ENCODE data around the gene LRCH1.
A peak's percentile ranks its signal among the peaks of the same experiment; 100 is the strongest.

Gene LRCH1

DNA sequence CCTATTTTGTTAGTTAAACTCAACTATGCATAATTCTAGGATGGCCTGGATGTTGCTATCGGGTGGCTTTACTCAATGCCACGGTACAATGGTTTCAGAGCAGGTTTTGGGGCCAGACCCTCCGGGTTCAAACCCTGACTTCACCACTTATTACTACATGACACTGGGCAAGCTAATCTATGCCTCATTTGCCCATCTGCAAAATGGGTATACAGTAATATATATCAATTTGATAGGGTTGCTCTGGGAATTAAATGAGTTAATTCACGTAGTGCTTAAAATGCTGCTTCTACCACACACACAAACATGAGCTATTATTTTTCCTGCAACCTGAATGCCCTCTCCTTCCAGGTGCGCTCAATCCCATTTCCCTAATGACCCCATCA, 243.2 kb downstream of the LRCH1 start:
- H3K4me1 ChIP-seq (ENCODE audit: control insufficient read depth, insufficient read depth, low read length): peaks cover 12% of the 10 kb centered on the region
- H3K9ac ChIP-seq (ENCODE audit: low read depth, low read length): peak overlapping the region; percentile 92

DNA sequence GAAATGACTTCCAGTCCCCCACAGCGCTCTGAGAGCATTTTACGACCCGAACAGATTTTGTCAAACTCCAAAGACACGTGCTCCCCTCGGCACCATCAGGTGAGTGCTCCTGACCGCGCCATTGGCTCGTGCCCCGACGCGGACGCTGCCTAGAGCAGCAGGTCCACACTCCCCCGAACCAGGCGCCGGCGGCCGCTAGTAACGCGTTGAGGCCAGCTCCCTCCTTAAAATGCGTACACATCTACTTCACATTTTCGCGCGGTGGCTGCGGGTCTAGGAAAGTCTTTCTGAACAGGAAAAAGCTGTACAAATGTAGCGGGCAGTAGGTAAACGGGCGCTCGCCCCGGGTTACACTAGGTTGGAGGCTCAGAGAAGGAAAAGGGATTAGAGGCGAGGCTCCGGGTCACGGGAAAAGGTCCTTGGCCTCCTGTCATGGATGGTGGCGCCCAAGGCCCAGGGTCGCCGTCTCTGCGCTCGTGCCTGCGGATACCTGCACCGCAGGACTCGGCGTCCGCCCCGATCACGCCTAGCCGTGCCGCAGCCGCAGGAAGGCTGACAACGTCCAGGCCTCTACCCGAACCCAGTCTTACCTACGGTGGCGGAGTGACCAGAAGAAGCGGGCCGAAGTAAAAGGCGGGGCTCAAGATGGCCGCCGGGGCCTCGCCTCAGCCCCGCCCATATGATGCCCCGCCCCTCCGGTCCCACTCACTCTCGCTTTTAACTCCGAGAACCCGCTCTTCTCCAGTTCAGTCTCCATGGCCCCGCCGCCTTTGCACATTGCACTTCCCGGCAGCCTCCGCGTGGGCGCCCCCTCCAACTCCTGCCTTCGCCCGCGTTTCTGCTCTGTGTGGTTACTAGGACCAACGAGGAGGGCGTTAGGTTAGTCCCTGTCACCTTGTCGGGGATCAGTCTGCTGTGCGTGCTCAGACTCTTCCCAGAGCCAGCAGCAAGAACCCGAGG, 243.8 kb downstream of the LRCH1 start, which contains the start of gene ESD:
TSS of gene ESD (minus strand) at position 647 of the 960 bp plus-strand sequence. CDS start 5,748 bp downstream, outside the sequence.
- no peaks in the 10 kb centered on the region for H3K27me3 ChIP-seq (ENCODE audit: control insufficient read depth, insufficient read depth, low read length)
- peak within 1 kb of the TSS; percentile 92 for H3K9ac ChIP-seq (ENCODE audit: low read depth, low read length)
- H3K4me3 ChIP-seq (ENCODE audit: low read depth, low read length): peak within 1 kb of the TSS; percentile 90
- H3K9me3 ChIP-seq (ENCODE audit: control insufficient read depth, insufficient read depth, low read length): no peaks in the 10 kb centered on the region
- no peaks in the 10 kb centered on the region for H3K36me3 ChIP-seq (ENCODE audit: control insufficient read depth, insufficient read depth, low read length)
- H3K4me1 ChIP-seq (ENCODE audit: control insufficient read depth, insufficient read depth, low read length): peaks cover 12% of the 10 kb centered on the region

More for the DNA sequence above, 243.2 kb downstream of the LRCH1 start:
- Histone ChIP-seq H3K36me3 (ENCODE audit: control insufficient read depth, insufficient read depth, low read length) (no peaks in the 10 kb centered on the region), H3K9me3 (ENCODE audit: control insufficient read depth, insufficient read depth, low read length) (no peaks in the 10 kb centered on the region), H3K27me3 (ENCODE audit: control insufficient read depth, insufficient read depth, low read length) (no peaks in the 10 kb centered on the region), H3K4me3 (ENCODE audit: low read depth, low read length) (peak overlapping the region; percentile 90)

- Histone ChIP-seq H3K4me1 (ENCODE audit: control insufficient read depth, insufficient read depth, low read length) (peaks cover 12% of the 10 kb centered on the region), H3K9me3 (ENCODE audit: control insufficient read depth, insufficient read depth, low read length) (no peaks in the 10 kb centered on the region), H3K4me3 (ENCODE audit: low read depth, low read length) (peak overlapping the region; percentile 90), H3K27me3 (ENCODE audit: control insufficient read depth, insufficient read depth, low read length) (no peaks in the 10 kb centered on the region), H3K36me3 (ENCODE audit: control insufficient read depth, insufficient read depth, low read length) (no peaks in the 10 kb centered on the region), H3K9ac (ENCODE audit: low read depth, low read length) (peak overlapping the region; percentile 92)
Measured at GRCh38 chr13:46797501-46798237, 244.7 kb downstream of the LRCH1 start.

GRCh38 chr13:46799139-46799538, 246.2 kb downstream of the LRCH1 start:
- Histone ChIP-seq H3K9ac (ENCODE audit: low read depth, low read length) (no peak overlapping the region), H3K27me3 (ENCODE audit: control insufficient read depth, insufficient read depth, low read length) (no peaks in the 10 kb centered on the region), H3K4me1 (ENCODE audit: control insufficient read depth, insufficient read depth, low read length) (peaks cover 12% of the 10 kb centered on the region), H3K36me3 (ENCODE audit: control insufficient read depth, insufficient read depth, low read length) (no peaks in the 10 kb centered on the region), H3K9me3 (ENCODE audit: control insufficient read depth, insufficient read depth, low read length) (no peaks in the 10 kb centered on the region), H3K4me3 (ENCODE audit: low read depth, low read length) (no peak overlapping the region)

DNA sequence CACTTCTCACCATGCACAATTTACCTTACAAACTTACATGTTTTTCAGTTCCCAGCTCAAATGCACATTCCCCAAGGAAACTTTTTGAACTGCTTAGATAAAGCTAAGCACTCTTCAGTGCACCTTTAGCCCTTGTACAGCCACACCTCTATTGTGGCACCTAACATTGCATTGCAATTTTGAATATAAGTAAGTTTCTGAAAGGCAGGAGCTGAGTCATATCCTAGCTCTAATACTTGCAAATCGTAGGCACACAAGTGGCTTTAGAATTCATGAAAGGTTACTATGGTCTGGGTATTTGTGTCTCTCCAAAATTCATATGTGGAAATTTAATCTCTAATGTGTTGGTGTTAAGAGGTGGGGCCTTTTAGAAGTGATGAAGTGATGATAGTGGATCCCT, 248.9 kb downstream of the LRCH1 start:
- H3K36me3 ChIP-seq (ENCODE audit: control insufficient read depth, insufficient read depth, low read length): no peaks in the 10 kb centered on the region
- H3K27me3 ChIP-seq (ENCODE audit: control insufficient read depth, insufficient read depth, low read length): no peaks in the 10 kb centered on the region
- no peak overlapping the region for H3K9ac ChIP-seq (ENCODE audit: low read depth, low read length)
- peaks cover 4% of the 10 kb centered on the region for H3K4me1 ChIP-seq (ENCODE audit: control insufficient read depth, insufficient read depth, low read length)
- no peak overlapping the region for H3K4me3 ChIP-seq (ENCODE audit: low read depth, low read length)
- H3K9me3 ChIP-seq (ENCODE audit: control insufficient read depth, insufficient read depth, low read length): no peaks in the 10 kb centered on the region

Measured in iPS-15b (cell line).